ENCODE data around the gene HAUS5. TPM values are rescaled to one million over a fixed set of nuclear protein-coding genes. Genes with fewer than 3 reads are reported as not detected.

Gene HAUS5
- total and polyA plus RNA-seq, 2 of the 8 experiments (the other 6 are each of a cell fraction or from before 2014, with no cell fraction given), result 13.8 to 25.7 TPM

DNA sequence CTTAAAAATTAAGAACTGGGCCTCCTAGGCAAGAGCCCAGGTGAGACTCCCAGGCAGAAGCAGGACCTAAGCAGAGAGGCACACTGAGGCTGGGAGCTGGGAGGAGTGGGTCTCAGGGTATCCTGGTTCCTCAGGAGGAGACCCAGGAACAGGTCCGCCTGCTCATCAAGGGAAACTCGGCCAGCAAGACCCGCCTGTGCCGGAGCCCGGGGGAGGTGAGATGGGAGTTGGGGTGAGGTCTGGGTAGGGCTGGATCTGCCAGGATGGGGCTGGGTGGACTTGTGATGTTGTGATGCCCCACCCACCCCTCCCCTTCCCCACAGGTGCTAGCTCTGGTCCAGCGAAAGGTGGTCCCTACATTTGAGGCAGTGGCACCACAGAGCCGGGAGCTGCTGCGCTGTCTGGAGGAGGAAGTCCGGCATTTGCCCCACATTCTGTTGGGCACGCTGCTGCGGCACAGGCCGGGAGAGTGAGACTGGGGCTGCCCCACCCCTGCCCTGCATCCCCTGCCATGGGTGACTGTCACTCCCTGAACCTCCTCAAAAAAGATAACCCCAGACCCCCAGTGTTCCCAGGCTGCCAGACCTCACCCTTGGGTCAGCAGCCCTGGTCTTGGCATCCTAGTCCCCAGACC lies 6.9 kb downstream of the HAUS5 start:
- Histone ChIP-seq H4K5ac (ENCODE audit: insufficient read length, low read depth, low read length) (no peak overlapping the region), H4K20me1 (replicated peaks in 1 of 2; ENCODE audit: control insufficient read depth in 1 of 2, insufficient read depth in 2 of 2, low read length in 2 of 2) (peaks cover 0 to 5% of the 10 kb centered on the region in 2 experiments), H3K4me2 (ENCODE audit: insufficient read depth in 1 of 2, low read depth in 2 of 2, low read length in 2 of 2) (no peak overlapping the region), H2BK5ac (ENCODE audit: low read depth, low read length) (no peak overlapping the region), H3K14ac (ENCODE audit: insufficient read length) (no peak overlapping the region), H2BK20ac (ENCODE audit: low read length) (no peak overlapping the region), H3K4me1 (replicated peaks in 1 of 4; ENCODE audit: control insufficient read depth in 3 of 4, insufficient read depth in 4 of 4, low read length in 3 of 4) (no peaks in the 10 kb centered on the region), H3K9ac (replicated peaks in 1 of 4; ENCODE audit: extremely low read depth in 1 of 4, low read depth in 3 of 4, low read length in 3 of 4) (no peak overlapping the region), H4K91ac (replicated peaks; ENCODE audit: insufficient read length, low read length) (no peak overlapping the region), H3K79me2 (ENCODE audit: control insufficient read depth in 1 of 2, insufficient read depth in 2 of 2, low read length in 2 of 2) (no peaks in the 10 kb centered on the region), H3K56ac (replicated peaks; ENCODE audit: insufficient read length, low read depth, low read length) (no peak overlapping the region), H2BK12ac (ENCODE audit: low read depth, low read length) (no peak overlapping the region), H3K9me3 (ENCODE audit: insufficient read depth in 2 of 2, low read depth in 1 of 2, low read length in 1 of 2) (no peaks in the 10 kb centered on the region), H2AFZ (ENCODE audit: low read length) (no peak overlapping the region), H2AK5ac (ENCODE audit: low read depth, low read length) (no peak overlapping the region), H3K23ac (ENCODE audit: insufficient read length) (no peak overlapping the region), H3K4ac (replicated peaks; ENCODE audit: insufficient read length, low read depth, low read length) (no peak overlapping the region), H2BK15ac (ENCODE audit: low read length) (no peak overlapping the region), H3K18ac (ENCODE audit: extremely low read depth, low read length) (no peak overlapping the region), H3K79me1 (ENCODE audit: low read depth, low read length) (no peaks in the 10 kb centered on the region), H4K8ac (ENCODE audit: extremely low read depth, insufficient read depth, low read length) (no peak overlapping the region), H3K23me2 (ENCODE audit: low read depth, low read length) (no peaks in the 10 kb centered on the region), H3K27ac (ENCODE audit: low read depth, low read length) (no peak overlapping the region), H3K4me3 (ENCODE audit: extremely low read depth in 1 of 4, insufficient read depth in 2 of 4, low read depth in 3 of 4, low read length in 4 of 4) (no peak overlapping the region), H2BK120ac (replicated peaks; ENCODE audit: low read depth, low read length) (no peak overlapping the region), H3K36me3 (ENCODE audit: control insufficient read depth in 2 of 4, insufficient read depth in 4 of 4, low read length in 3 of 4) (peaks cover 4 to 15% (median 8%) of the 10 kb centered on the region in 4 experiments; a peak in 5 of 8 replicates), H3K27me3 (replicated peaks in 1 of 4; ENCODE audit: control insufficient read depth in 3 of 4, extremely low read depth in 1 of 4, insufficient read depth in 3 of 4, low read length in 3 of 4) (no peaks in the 10 kb centered on the region)
- no peak for DNase-seq (ENCODE audit: low read depth in 1 of 2, low spot score in 2 of 2)
- FAIRE-seq, result no peak
- ChIA-PET POLR2A (ENCODE audit: partially characterized antibody) (interaction anchor here (0.7 to 1.7 kb wide), 5 partner anchors 12 to 64 kb away, joined by 3 to 6 read pairs (median 5); partner anchors contain the start of gene COX6B1), CTCF (ENCODE audit: partially characterized antibody) (interaction anchor here (0.9 to 1.0 kb wide), 2 partner anchors 54 to 67 kb away, joined by 3 read pairs; no protein-coding TSS in a partner anchor)
- WGBS, 2 experiments (ENCODE audit: extremely low coverage in 1 of 2, insufficient coverage in 1 of 2, insufficient read length in 1 of 2, insufficient replicate concordance in 2 of 2, low coverage in 1 of 2, low lambda C conversion rate in 2 of 2, missing lambda C conversion rate in 1 of 2), result 93% methylated on average over 12 of the region's 12 CpGs; no CpG with 5 or more reads in 1 of the 2 experiments
- TF ChIP-seq KDM4A (IDR thresholded peaks at IDR 0.05; ENCODE audit: low read depth, low read length, severe bottlenecking), result no peak
- no peak for TF ChIP-seq YY1 (IDR thresholded peaks at IDR 0.05; ENCODE audit: low read depth, low read length)
- TF ChIP-seq RAD21 (IDR thresholded peaks at IDR 0.05 in 1 of 2, conservative IDR thresholded peaks at IDR 0.05 in 1 of 2; ENCODE audit: low read depth in 2 of 2, low read length in 2 of 2), result no peak
- TF ChIP-seq BCL11A (IDR thresholded peaks at IDR 0.05; ENCODE audit: low read depth in 2 of 2, low read length in 2 of 2), result no peak
- no peak for TF ChIP-seq CREB1 (IDR thresholded peaks at IDR 0.05)
- TF ChIP-seq HDAC2 (IDR thresholded peaks at IDR 0.05; ENCODE audit: borderline replicate concordance in 1 of 2, low read depth in 2 of 2, low read length in 2 of 2), result no peak
- no peak for TF ChIP-seq CHD2 (IDR thresholded peaks at IDR 0.05; ENCODE audit: low read length)
- no peak for TF ChIP-seq RBBP5 (IDR thresholded peaks at IDR 0.05; ENCODE audit: borderline replicate concordance, low read depth, low read length)
- TF ChIP-seq, protein P1, sequence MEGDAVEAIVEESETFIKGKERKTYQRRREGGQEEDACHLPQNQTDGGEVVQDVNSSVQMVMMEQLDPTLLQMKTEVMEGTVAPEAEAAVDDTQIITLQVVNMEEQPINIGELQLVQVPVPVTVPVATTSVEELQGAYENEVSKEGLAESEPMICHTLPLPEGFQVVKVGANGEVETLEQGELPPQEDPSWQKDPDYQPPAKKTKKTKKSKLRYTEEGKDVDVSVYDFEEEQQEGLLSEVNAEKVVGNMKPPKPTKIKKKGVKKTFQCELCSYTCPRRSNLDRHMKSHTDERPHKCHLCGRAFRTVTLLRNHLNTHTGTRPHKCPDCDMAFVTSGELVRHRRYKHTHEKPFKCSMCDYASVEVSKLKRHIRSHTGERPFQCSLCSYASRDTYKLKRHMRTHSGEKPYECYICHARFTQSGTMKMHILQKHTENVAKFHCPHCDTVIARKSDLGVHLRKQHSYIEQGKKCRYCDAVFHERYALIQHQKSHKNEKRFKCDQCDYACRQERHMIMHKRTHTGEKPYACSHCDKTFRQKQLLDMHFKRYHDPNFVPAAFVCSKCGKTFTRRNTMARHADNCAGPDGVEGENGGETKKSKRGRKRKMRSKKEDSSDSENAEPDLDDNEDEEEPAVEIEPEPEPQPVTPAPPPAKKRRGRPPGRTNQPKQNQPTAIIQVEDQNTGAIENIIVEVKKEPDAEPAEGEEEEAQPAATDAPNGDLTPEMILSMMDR (IDR thresholded peaks at IDR 0.05; ENCODE audit: control extremely low read depth in 1 of 3, insufficient read depth in 1 of 3, low read depth in 1 of 3, low read length in 3 of 3), result no peak
- TF ChIP-seq SRF (IDR thresholded peaks at IDR 0.05; ENCODE audit: low read depth, low read length), result no peak
